Parathyroid adenoma (tissue), 2 donors: Measurements from ENCODE around the gene BHLHE41.

Experiments
- H2AFZ ChIP-seq: fragments of 300-600 bp; sonication (generic); one replicate; pipeline ENCODE4 v1.7.0; 2017; ENCODE audit warnings: antibody characterized with exemption, mild to moderate bottlenecking
- H3K27ac ChIP-seq: fragments of 300-600 bp; sonication (generic); one replicate; pipeline ENCODE4 v1.7.0; 2017
- H3K27me3 ChIP-seq: fragments of 300-600 bp; sonication (generic); one replicate; pipeline ENCODE4 v1.7.0; 2017; ENCODE audit warnings: low read length; ENCODE audit not compliant: control insufficient read depth, insufficient read depth
- H3K36me3 ChIP-seq: fragments of 300-600 bp; sonication (generic); one replicate; pipeline ENCODE4 v1.7.0; 2017; ENCODE audit warnings: low read length; ENCODE audit not compliant: control insufficient read depth, insufficient read depth
- H3K4me1 ChIP-seq: fragments of 300-600 bp; sonication (generic); one replicate; pipeline ENCODE4 v1.7.0; 2017; ENCODE audit warnings: control low read depth
- H3K4me2 ChIP-seq: fragments of 300-600 bp; sonication (generic); one replicate; pipeline ENCODE4 v1.7.0; 2017; ENCODE audit warnings: low read length
- H3K4me3 ChIP-seq: fragments of 300-600 bp; sonication (generic); one replicate; pipeline ENCODE4 v1.7.0; 2017; ENCODE audit warnings: low read depth, low read length
- H3K79me2 ChIP-seq: fragments of 300-600 bp; sonication (generic); one replicate; pipeline ENCODE4 v1.7.0; 2017; ENCODE audit warnings: control low read depth
- H3K9ac ChIP-seq: fragments of 300-600 bp; sonication (generic); one replicate; pipeline ENCODE4 v1.7.0; 2017; ENCODE audit warnings: mild to moderate bottlenecking
- H3K9me3 ChIP-seq: fragments of 300-600 bp; sonication (generic); one replicate; pipeline ENCODE4 v1.7.0; 2017; ENCODE audit warnings: low read length; ENCODE audit not compliant: control insufficient read depth
- CTCF ChIP-seq: fragments of 300-600 bp; sonication (generic); IDR thresholded peaks from one replicate; pipeline ENCODE4 v1.7.0; 2017; ENCODE audit warnings: antibody characterized with exemption, mild to moderate bottlenecking
- donor health status: primary hyperparathyroidism.

The BHLHE41 gene

DNA sequence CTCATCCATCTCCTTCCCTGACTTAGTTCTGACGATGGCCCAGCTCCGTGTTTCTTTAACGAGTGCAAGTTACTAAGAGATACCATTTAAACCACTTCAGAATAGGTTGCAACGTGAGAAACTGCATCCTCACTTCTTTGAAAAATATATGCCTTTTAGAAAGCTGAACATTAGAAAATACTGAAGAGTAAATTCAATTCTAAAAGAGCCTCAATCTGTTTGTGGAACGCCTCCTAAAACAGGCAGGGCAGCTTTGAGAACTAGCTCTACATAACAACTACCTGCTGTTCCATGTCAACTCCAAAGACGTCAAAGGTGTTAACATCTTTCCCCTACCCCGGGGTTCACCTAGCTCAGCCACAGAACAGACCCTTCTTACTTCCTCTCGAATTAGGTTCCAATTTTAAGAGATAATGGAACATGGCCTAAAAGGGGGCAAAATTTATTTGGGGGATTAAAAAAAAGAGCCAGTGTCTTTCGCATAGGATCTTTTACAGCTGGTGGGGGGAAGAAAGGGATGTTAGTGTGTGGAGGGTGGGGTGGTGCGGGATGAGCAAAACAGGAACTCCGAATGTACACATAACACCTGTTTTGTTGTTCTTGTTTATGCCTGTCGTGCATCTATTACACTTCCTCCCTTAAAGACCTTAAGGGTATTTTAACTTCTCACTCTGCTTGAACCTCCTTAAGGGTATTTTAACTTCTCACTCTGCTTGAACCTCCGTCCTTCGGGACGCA lies 3.3 kb downstream of the BHLHE41 start:
- Histone ChIP-seq H3K27me3 (no peaks in the 10 kb centered on the region), H3K27ac (no peak overlapping the region), H2AFZ (no peak overlapping the region), H3K79me2 (no peaks in the 10 kb centered on the region), H3K9me3 (no peaks in the 10 kb centered on the region), H3K9ac (no peak overlapping the region), H3K4me2 (peak overlapping the region; percentile 68), H3K4me1 (peaks cover 4% of the 10 kb centered on the region), H3K36me3 (no peaks in the 10 kb centered on the region), H3K4me3 (peak overlapping the region; percentile 36)
- no peak for TF ChIP-seq CTCF

GRCh38 chr12:26120561-26121274 lies 4.1 kb downstream of the BHLHE41 start:
- H3K27me3 ChIP-seq = no peaks in the 10 kb centered on the region
- no peak for TF ChIP-seq CTCF
- no peaks in the 10 kb centered on the region for H3K79me2 ChIP-seq
- no peaks in the 10 kb centered on the region for H3K9me3 ChIP-seq
- no peak overlapping the region for H3K4me2 ChIP-seq
- H2AFZ ChIP-seq = no peak overlapping the region
- no peak overlapping the region for H3K27ac ChIP-seq
- H3K4me1 ChIP-seq = peaks cover 4% of the 10 kb centered on the region
- no peaks in the 10 kb centered on the region for H3K36me3 ChIP-seq
- no peak overlapping the region for H3K4me3 ChIP-seq
- H3K9ac ChIP-seq = no peak overlapping the region

- peaks cover 4% of the 10 kb centered on the region for H3K4me1 ChIP-seq
- no peaks in the 10 kb centered on the region for H3K79me2 ChIP-seq
- H3K4me2 ChIP-seq = no peak overlapping the region
- no peaks in the 10 kb centered on the region for H3K36me3 ChIP-seq
- peak; percentile 30 for TF ChIP-seq CTCF
- H3K9me3 ChIP-seq = no peaks in the 10 kb centered on the region
- no peak overlapping the region for H3K27ac ChIP-seq
- H3K4me3 ChIP-seq = no peak overlapping the region
- no peak overlapping the region for H2AFZ ChIP-seq
- H3K9ac ChIP-seq = no peak overlapping the region
- H3K27me3 ChIP-seq = no peaks in the 10 kb centered on the region
Observed at GRCh38 chr12:26119391-26119989, 5.3 kb downstream of the BHLHE41 start.

DNA sequence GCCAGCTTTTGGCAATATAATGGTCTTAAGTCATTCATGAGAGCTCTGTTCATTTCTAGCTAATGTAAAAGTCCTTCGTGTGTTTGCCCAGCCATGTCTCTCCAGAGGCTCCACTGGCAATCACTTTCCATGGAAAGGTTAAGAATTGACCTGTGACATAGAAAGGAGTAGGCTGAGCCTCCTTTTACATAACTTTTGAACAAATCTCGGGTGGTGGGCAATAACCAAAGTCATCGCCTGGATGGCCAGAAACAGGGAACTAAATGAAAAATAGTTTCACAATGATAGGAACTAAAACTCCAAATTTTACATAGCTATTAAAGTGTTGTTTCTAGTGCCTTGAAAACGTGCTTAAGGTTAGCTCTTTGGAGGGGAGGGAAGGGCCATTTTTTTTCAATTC lies 6.5 kb downstream of the BHLHE41 start:
- H3K4me3 ChIP-seq = no peak overlapping the region
- H3K27me3 ChIP-seq = no peaks in the 10 kb centered on the region
- peaks cover 7% of the 10 kb centered on the region for H3K4me1 ChIP-seq
- no peak overlapping the region for H3K4me2 ChIP-seq
- H3K36me3 ChIP-seq = no peaks in the 10 kb centered on the region
- H2AFZ ChIP-seq = no peak overlapping the region
- H3K9me3 ChIP-seq = no peaks in the 10 kb centered on the region
- H3K27ac ChIP-seq = no peak overlapping the region
- no peak overlapping the region for H3K9ac ChIP-seq
- H3K79me2 ChIP-seq = no peaks in the 10 kb centered on the region
- TF ChIP-seq CTCF = no peak
